ENCODE data around the gene OLIG2. TPM values are rescaled to one million over a fixed set of nuclear protein-coding genes. Genes with fewer than 3 reads are reported as not detected.

The OLIG2 gene
- total RNA-seq, 3 donors from 2014 or later, result not detected

GRCh38 chr21:33015756-33016155 lies 10.0 kb upstream of the OLIG2 start:
- intact Hi-C loops (cut with DNase I, micrococcal nuclease), result no loop called here
- Histone ChIP-seq H3K4me1 (ENCODE audit: low read depth) (peaks cover 3% of the 10 kb centered on the region), H3K4me3 (no peak overlapping the region), H3K36me3 (ENCODE audit: low read depth) (no peaks in the 10 kb centered on the region), H3K9me3 (no peaks in the 10 kb centered on the region)
- no peak for TF ChIP-seq CTCF (IDR thresholded peaks at IDR 0.05)
- DNase-seq, result no peak
- no peak for ATAC-seq

- no peak overlapping the region for H3K4me3 ChIP-seq
- no peaks in the 10 kb centered on the region for H3K9me3 ChIP-seq
- ATAC-seq (no peak), DNase-seq (no peak)
- no peak for TF ChIP-seq CTCF (IDR thresholded peaks at IDR 0.05)
- H3K36me3 ChIP-seq (ENCODE audit: low read depth), result no peaks in the 10 kb centered on the region
- intact Hi-C loops (cut with DNase I, micrococcal nuclease), result no loop called here
- H3K4me1 ChIP-seq (ENCODE audit: low read depth), result peaks cover 3% of the 10 kb centered on the region
These were observed 6.8 kb upstream of the OLIG2 start for GRCh38 chr21:33018707-33019465.

GRCh38 chr21:33019516-33019884 lies 6.2 kb upstream of the OLIG2 start:
- no peak for TF ChIP-seq CTCF (IDR thresholded peaks at IDR 0.05)
- ATAC-seq, result no peak
- H3K4me3 ChIP-seq, result no peak overlapping the region

GRCh38 chr21:33019885-33020557 lies 5.7 kb upstream of the OLIG2 start:
- TF ChIP-seq CTCF (IDR thresholded peaks at IDR 0.05), result no peak
- ATAC-seq, result peak; percentile 21
- no peak for DNase-seq

More at GRCh38 chr21:33019516-33019884, 6.2 kb upstream of the OLIG2 start:
- no peak for DNase-seq
- H3K9me3 ChIP-seq, result no peaks in the 10 kb centered on the region
- H3K36me3 ChIP-seq (ENCODE audit: low read depth), result no peaks in the 10 kb centered on the region
- peaks cover 3% of the 10 kb centered on the region for H3K4me1 ChIP-seq (ENCODE audit: low read depth)
- intact Hi-C loops (cut with DNase I, micrococcal nuclease), result no loop called here

GRCh38 chr21:33020558-33021100 lies 5.1 kb upstream of the OLIG2 start:
- Histone ChIP-seq H3K4me3 (no peak overlapping the region), H3K4me1 (ENCODE audit: low read depth) (peaks cover 3% of the 10 kb centered on the region), H3K36me3 (ENCODE audit: low read depth) (no peaks in the 10 kb centered on the region), H3K9me3 (no peaks in the 10 kb centered on the region)
- intact Hi-C loops (cut with DNase I, micrococcal nuclease), result no loop called here
- ATAC-seq, result no peak
- TF ChIP-seq CTCF (IDR thresholded peaks at IDR 0.05), result no peak
- no peak for DNase-seq

More at GRCh38 chr21:33019885-33020557, 5.7 kb upstream of the OLIG2 start:
- intact Hi-C loops (cut with DNase I, micrococcal nuclease), result no loop called here
- no peaks in the 10 kb centered on the region for H3K9me3 ChIP-seq
- H3K4me3 ChIP-seq, result no peak overlapping the region
- no peaks in the 10 kb centered on the region for H3K36me3 ChIP-seq (ENCODE audit: low read depth)
- H3K4me1 ChIP-seq (ENCODE audit: low read depth), result peaks cover 3% of the 10 kb centered on the region
